Measurements from ENCODE around the gene GTF3A.
A peak's percentile ranks its signal among the peaks of the same experiment; 100 is the strongest.

Gene GTF3A

GRCh38 chr13:27476943-27477703 is 52.7 kb downstream of the GTF3A start:
- ChIA-PET CTCF (interaction anchor here (0.9 to 1.6 kb wide), 9 partner anchors 11 to 350 kb away, joined by 3 to 6 read pairs (median 3); no protein-coding TSS in a partner anchor), POLR2A (interaction anchor here (0.6 kb wide), 1 partner anchor 33 kb away, joined by 3 read pairs; no protein-coding TSS in a partner anchor)
- DNase-seq (ENCODE audit: extremely low spot score), result peak; percentile 57

GRCh38 chr13:27481766-27482165 is 57.3 kb downstream of the GTF3A start:
- no peak for DNase-seq (ENCODE audit: extremely low spot score)
- ChIA-PET POLR2A (no interaction called here), CTCF (interaction anchor here (0.7 to 1.0 kb wide), 2 partner anchors 9 to 474 kb away, joined by 3 read pairs; no protein-coding TSS in a partner anchor)
- TF ChIP-seq CTCF (IDR thresholded peaks at IDR 0.05; ENCODE audit: control extremely low read depth, extremely low read depth, low read depth, missing control alignments), result peak; percentile 53

More at GRCh38 chr13:27476943-27477703, 52.7 kb downstream of the GTF3A start:
- no peak for TF ChIP-seq CTCF (IDR thresholded peaks at IDR 0.05; ENCODE audit: control extremely low read depth, extremely low read depth, low read depth, missing control alignments)

GRCh38 chr13:27482983-27483382 is 58.6 kb downstream of the GTF3A start:
- ChIA-PET CTCF (interaction anchor here (1.0 kb wide), 1 partner anchor 10 kb away, joined by 3 read pairs; no protein-coding TSS in a partner anchor), POLR2A (no interaction called here)
- TF ChIP-seq CTCF (IDR thresholded peaks at IDR 0.05; ENCODE audit: control extremely low read depth, extremely low read depth, low read depth, missing control alignments), result no peak
- peak; percentile 52 for DNase-seq (ENCODE audit: extremely low spot score)

GRCh38 chr13:27483421-27483820 is 59.0 kb downstream of the GTF3A start:
- no peak for TF ChIP-seq CTCF (IDR thresholded peaks at IDR 0.05; ENCODE audit: control extremely low read depth, extremely low read depth, low read depth, missing control alignments)
- CTCF ChIA-PET, result interaction anchor here (1.3 kb wide), 1 partner anchor 12 kb away, joined by 3 read pairs; no protein-coding TSS in a partner anchor
- no peak for DNase-seq (ENCODE audit: extremely low spot score)
- POLR2A ChIA-PET, result no interaction called here

All from GM10248 (cell line).